Stimulated activated CD4-positive, alpha-beta T cell treated with anti-CD3 and anti-CD28 coated beads, Interleukin-12 subunit alpha, Interleukin-12 subunit beta, amount 100 ng/mL, for 24 hours (primary cell): ENCODE results near the gene SRPK2.
"Not testable (repeated sequence)": the region's sequence is repeated elsewhere in the genome, so short reads cannot be mapped to it uniquely, and the experiment has no call there.

Experiments used
- DNase-seq, 2 experiments: peaks; one replicate each; pipeline ENCODE4 v3.0.0-alpha.2; 2020; ENCODE audit warnings: low read depth in 2 of 2

Gene SRPK2

DNA sequence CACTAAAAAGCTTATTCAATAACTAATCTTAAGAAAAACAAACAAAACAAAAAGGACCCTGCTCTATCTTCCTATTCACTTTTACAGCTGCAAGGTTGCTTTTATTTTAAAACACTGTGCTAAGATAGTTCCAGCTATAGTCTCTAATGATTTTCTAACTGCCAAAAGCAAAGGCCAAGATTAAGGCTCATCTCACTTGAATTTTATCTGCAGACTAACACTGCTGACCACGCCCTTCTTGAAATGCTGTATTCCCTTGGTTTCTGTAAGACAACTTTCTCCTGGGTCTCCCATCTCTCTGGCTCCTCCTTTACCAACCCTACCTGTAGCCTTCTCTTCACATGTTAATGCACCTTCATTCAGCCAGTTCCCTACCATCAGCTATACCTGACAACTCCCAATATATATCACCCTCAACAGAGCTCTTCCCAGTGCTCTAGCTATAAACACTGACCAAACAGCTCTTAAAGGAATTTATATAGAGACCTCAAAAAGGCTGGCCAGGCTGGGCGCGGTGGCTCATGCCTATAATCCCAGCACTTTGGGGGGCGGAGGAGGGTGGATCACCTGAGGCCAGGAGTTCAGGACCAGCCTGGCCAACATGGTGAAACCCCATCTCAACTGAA, 11.7 kb downstream of the SRPK2 start:
- DNase-seq, result no peak

DNA sequence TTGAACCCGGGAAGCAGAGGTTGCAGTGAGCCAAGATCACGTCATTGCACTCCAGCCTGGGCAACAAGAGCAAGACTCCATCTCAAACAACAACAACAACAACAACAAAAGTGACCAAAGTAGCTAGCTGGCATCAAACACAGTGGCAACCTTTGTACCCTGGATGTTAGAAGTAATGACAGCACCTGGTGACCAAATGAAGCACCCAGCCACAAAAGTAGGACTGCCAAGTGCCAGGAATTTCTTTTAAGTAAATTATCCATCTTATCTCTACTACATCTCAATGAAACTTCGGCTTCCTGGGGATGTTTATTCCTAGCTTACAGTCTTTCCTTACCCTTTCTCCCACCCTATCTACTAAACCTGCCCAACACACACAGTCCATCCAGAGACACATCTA, 18.8 kb downstream of the SRPK2 start:
- DNase-seq, result no peak

DNA sequence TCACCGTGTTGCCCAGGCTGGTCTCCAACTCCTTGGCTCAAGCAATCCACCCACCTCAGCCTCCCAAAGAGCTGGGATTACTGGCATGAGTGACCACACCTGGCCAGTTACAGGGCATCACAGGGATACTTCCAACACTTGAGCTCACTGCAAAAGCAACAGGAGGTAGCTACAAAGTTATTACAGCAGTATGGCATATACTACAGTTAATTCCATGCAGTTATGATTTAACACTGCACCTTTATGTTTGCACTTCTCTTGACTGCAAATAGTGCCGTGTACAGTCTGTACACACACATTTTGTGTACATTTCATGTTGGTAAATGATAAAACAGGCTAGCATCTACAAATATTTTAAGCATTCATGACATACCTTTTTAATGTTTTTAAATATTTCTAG, 21.3 kb downstream of the SRPK2 start:
- DNase-seq, result no peak

DNA sequence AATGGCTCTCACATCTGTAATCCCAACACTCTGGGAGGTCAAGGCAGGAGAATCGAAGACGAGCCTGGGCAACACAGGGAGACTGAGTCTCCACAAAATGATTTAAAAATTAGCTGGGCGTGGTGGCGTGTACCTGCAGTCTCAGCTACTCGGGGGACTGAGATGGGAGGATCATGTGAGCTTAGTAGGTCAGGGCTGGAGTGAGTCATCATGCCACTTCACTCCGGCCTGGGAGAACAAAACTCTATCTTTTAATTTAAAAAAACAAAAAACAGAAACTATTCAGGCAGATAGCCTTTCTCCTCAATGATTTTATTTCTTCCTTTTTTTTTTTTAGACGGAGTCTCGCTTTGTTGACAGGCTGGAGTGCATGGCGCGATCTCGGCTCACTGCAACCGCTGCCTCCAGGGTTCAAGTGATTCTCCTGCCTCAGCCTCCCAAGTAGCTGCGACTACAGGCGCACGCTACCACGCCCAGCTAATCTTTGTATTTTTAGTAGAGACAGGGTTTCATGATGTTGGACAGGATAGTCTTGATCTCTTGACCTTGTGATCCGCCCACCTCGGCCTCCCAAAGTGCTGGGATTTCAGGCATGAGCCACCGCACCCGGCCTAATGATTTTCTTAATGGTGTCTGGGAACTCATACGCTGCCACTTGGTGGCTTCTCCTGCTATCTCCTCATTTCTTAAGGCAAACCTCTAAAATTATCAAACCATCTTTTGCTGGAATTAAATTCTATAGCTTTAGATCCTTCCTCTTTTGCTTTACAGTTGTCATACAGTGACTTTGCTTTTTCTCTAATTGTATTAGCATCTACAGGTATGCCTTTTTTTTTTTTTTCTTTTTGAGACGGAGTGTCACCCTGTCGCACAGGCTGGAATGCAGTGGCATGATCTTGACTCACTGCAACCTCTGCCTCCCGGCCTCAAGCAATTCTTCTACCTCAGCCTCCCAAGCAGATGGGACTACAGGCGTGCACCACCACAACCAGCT, 22.9 kb downstream of the SRPK2 start:
- DNase-seq, result no peak

DNA sequence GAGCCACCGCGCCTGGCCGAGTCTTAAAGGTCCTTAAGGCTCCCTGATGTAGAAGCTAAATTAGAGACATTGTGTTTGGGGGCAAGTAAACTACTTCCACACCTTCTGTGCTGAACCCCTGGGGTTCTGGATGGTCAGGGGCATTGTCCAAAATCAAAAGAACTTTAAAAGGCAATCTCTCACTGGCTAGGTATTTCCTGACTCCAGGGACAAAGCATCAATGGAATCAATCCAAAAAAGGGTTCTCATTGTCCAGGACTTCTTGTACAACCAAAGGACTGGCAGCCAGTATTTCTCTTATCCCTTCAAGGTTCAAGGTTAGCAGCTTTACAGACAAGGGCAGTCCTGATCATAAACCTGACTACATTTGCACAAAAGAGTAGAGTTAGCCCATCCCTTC, 24.0 kb downstream of the SRPK2 start:
- DNase-seq, result no peak

DNA sequence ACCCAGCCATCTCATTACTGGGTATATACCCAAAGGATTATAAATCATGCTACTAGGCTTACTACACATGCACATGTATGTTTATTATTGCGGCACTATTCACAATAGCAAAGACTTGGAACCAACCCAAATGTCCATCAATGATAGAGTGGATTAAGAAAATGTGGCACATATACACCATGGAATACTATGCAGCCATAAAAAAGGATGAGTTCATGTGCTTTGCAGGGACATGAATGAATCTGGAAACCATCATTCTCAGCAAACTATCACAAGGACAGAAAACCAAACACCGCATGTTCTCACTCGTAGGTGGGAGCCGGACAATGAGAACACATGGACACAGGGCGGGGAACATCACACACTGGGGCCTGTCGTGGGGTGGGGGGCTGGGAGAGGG, 25.1 kb downstream of the SRPK2 start:
- not testable (repeated sequence) for DNase-seq

DNA sequence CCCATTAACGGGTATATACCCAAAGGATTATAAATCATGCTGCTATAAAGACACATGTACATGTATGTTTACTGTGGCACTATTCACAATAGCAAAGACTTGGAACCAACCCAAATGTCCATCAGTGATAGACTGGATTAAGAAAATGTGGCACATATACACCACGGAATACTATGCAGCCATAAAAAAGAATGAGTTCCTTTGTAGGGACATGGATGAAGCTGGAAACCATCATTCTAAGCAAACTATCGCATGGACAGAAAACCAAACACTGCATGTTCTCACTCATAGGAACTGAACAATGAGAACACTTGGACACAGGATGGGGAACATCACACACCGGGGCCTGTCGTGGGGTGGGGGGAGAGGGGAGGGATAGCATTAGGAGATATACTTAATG, 26.0 kb downstream of the SRPK2 start:
- DNase-seq, result not testable (repeated sequence)

DNA sequence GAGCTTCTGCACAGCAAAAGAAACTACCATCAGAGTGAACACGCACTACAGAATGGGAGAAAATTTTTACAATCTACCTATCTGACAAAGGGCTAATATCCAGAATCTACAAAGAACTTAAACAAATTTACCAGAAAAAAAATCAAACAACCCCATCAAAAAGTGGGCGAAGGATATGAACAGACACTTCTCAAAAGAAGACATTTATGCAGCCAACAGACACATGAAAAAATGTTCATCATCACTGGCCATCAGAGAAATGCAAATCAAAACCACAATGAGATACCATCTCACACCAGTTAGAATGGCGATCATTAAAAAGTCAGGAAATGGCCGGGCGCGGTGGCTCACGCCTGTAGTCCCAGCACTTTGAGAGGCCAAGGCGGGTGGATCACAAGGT, 26.7 kb downstream of the SRPK2 start:
- DNase-seq, result not testable (repeated sequence)

DNA sequence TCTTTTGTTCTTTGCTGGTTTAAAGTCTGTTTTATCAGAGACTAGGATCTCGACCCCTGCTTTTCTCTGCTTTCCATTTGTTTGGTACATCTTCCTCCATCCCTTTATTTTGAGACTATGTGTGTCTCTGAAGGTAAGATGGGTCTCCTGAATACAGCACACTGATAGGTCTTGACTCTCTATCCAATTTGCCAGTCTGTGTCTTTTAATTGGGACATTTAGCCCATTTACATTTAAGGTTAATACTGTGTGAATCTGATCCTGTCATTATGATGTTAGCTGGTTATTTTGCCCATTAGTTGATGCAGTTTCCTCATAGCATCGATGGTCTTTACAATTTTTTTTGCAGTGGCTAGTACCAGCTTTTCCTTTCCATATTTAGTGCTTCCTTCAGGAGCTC, 28.6 kb downstream of the SRPK2 start:
- not testable (repeated sequence) for DNase-seq

DNA sequence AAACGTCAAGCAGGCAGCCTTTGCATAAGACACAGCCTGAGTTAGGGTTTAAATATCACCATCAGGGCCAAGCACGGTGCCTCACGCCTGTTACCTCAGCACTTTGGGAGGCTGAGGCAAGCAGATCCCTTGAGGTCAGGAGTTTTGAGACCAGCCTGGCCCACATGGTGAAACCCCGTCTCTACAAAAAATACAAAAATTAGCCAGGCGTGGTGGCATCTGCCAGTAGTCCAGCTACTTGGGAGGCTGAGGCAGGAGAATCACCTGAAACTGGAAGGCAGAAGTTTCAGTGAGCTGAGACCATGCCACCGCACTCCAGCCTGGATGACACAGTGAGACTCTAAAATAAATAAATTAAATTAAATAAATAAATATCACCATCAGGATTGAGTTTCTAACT, 33.0 kb downstream of the SRPK2 start:
- DNase-seq, result no peak

DNA sequence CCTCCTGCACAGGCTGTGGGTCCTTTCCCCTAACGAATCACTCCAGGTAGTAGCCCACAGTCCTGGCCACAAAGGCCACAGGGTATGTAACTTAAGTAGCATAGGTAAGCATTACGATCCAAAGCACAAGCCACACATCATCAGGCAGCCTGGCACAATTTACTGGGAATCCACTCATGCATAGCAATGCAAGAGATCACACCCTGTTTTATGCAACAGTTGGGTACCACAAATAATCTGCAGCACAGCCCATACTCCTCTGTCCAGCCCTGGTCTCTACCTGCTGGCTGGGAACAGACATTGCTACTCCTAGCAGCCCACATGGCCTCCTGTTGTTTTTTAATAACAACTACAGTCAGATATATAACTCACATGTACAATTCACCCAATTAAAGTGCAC, 34.3 kb downstream of the SRPK2 start:
- DNase-seq, result no peak

DNA sequence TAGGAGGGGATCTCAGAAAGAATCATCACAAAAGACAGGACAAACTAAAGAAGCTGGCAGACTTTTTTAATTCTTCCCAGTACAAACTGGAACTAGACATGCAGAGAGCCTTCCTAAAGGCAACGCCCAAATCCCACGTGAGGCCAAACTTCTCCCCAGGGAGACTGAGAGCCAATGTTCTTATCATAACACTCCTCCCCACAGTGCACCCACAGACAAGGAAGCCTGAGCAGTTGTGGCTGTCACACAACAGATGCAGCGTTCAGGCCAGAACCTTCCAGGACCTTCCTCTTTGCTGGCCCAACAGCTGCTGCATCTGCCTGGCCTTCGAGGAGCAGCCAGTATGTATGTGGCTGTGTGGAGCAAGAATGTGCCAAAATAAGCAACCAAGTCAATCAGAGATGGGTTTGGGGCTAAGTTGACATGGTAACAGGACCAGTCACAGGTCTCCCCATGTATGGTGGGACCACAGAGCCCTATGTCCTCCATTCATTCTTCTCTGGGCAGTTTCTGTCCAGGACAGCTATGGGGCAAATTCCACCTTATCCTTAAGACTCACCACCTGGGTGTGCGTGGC, 34.9 kb downstream of the SRPK2 start:
- no peak for DNase-seq

DNA sequence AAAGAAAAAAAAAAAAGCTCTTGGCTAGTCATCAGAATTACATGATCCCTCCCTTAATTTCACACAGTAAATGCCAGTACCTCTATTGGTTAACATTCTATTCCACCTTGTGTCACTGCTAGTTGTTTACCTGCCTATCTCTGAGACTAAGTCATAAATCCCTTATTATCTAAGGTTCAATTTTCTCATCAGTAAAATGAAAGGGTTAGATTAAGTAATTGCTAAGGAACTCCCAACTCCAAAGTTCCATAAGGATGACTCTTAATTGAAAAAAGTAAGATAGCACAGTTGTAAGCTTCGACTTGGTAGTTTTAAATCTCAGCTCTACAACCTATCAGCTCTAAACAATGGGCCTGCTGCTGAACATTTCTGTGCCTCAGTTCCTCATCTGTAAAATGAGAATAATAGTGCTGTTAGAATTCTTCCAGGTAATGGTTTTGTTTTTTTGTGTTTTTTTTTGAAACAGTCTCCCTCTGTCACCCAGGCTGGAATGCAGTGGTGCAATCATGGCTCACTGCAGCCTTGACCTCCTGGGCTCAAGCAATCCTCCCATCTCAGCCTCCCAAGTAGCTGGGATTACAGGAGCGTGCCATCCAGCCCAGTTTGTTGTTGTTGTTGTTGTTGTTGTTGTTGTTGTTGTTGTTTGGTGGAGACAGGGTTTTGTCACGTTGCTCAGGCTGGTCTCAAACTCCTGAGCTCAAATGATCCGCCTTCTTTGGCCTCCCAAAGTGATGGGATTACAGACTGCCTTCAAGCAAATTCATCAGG, 35.6 kb downstream of the SRPK2 start:
- no peak for DNase-seq

DNA sequence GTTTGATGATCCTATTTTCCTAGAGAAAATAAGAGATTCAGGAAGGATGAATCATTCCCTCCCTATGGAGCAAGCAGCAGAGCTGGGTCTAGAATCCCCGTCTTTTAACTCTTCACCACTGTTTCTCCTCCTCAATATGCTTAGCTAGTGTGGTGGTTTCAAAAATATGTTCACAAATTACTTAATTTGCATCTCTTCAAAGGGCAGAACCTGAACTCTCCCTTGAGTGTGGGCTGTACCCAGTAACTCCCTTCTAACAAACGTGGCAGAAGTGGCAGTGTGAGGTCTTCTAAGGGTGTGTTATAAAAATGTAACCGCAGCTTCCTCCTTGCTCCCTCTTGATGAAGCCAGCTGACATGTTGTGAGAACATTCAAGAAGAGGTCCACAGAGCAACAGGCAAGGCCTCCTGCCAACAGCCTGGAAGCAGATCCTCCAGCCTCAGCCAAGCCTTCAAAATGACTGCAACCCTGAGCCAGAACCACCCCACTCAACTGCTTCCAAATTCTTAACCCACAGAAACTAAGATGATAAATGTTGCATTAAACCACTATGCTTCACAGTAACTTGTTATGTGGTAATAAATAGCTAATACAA, 36.6 kb downstream of the SRPK2 start:
- peak; percentile 11 to 24 for DNase-seq

DNA sequence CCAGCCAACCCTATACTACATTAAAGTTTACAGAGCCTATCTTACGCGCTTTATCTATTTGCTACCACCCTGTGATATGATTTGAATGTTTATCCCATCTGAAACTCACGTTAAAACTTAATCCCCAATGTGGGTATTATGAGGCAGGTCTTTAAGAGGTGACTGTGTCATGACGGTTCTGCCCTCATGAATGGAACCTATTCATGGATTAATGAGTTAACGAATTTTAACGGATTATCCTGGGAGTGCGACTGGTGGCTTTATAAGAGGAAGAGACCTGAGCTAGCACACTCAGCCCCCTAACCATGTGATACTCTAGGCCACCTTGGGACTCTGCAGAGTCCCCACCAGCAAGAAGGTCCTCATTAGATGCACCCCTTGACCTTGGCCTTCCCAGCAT, 37.8 kb downstream of the SRPK2 start:
- no peak for DNase-seq

DNA sequence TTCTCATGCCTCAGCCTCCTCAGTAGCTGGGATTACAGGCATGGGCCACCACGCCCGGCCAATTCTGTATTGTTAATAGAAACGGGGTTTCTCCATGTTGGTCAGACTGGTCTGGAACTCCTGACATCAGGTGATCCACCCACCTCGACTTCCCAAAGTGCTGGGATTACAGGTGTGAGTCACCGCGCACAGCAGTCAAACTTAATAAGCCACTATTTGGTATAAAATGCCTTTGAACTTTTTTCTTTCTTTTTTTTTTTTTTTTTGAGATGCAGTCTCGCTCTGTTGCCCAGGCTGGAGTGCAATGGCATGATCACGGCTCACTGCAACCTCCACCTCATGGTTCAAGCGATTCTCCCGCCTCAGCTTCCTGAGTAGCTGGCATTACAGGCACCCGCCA, 40.5 kb downstream of the SRPK2 start:
- not testable (repeated sequence) for DNase-seq

DNA sequence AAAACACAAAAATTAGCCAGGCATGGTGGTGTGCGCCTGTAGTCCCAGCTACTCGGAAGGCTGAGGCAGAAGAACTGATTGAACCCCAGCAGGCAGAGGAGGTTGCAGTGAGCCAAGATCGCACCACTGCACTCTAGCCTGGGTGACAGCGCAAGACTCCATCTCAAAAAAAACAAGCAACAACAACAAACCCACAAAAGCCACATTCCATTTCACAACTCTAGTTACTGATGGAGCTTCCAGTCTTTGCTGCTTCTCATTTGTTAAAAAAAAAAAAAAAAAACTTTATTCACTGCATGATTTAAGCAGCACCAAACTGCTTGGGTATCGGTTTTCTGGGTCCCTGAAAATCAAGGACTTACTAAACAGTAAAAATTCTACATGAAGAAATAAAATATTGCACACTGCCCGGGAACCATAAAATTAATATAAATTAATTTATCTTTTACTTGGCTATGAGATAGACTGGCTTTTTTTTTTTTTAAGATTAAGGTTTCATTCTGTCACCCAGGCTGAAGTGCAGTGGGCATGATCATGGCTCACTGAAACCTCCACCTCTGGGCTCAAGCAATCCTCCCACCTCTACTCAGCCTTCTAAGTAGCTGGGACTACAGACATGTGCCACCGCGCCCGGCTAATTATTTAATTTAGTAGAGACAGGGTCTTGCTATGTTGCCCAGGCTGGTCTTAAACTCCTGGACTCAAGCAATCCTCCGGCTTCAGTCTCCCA, 42.0 kb downstream of the SRPK2 start:
- DNase-seq, result no peak

DNA sequence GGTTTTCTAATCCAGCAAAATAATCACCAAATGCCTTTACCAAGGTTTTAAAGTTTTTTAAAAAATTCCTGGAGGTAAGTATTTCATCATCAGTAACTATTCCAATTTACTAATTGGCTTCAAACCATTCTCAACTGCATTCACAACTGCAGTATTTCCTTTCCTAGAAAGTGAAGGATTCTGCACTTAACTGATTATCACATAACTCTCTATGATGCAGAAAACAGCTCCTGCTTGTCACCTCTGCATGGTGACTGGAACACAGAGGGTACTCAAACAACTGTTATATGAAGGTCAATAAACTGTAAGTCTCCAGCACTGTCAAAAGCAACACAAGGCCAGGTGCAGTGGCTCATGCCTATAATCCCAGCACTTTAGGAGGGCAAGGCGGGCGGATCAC, 42.6 kb downstream of the SRPK2 start:
- no peak for DNase-seq

DNA sequence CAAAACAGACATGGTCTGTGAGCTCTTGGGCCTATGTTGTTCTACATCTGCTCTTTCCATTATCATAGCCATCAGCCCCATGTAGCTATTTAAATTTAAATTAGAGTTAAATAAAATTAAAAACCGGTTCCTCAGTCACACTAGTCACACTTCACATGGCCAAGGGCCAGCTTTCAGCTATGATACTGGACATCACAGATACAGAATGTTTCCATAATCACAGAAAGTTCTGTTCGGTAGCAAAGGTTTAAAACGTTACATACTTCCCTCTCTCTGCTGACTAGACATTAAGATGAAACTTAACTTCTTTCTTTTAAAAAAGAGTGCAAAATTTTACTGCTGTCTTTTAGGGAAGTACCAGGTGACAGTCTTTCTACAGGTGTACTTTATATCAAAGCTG, 43.0 kb downstream of the SRPK2 start:
- DNase-seq, result no peak

DNA sequence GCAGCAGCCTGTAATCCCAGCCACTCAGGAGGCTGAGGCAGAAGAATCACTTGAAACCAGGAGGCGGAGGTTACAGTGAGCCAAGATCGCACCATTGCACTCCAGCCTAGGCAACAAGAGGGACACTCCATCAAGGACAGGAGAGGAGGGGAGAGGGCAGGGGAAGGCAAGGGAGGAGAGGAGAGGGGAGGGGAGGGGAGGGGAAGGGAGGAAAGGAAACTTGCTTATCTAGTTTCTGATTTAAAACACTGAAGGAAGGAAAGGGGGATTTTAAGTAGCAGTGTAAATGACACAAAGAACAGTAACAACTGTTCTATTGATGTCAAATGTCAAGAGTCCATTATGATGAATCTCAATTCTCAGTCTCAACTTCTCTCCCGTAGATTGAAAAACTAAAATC, 43.7 kb downstream of the SRPK2 start:
- DNase-seq, result no peak
